HCT116 (cell line): ENCODE results near the gene DIDO1. TPM values are rescaled to one million over a fixed set of nuclear protein-coding genes. Genes with fewer than 3 reads are reported as not detected.

ENCODE experiments used
- ATAC-seq: fragments of 200-7000 bp; cut with Tn5 transposase; 2 replicates; pipeline ENCODE4 v1.9.1; 2020; ENCODE audit warnings: mild to moderate bottlenecking, moderate library complexity
- BruUV-seq: library from RNA; stranded (reverse); fragments of 400-500 nt; replicated peaks from 2 replicates; lab custom pipeline; 2021; lab: Mats Ljungman, UMichigan
- CTCF ChIA-PET: fragments of 300-600 bp; sonication (Branson Sonifier 250); formaldehyde crosslinking; loops from one replicate; lab custom pipeline; 2021; ENCODE audit warnings: antibody characterized with exemption; lab: Charles Lee
- POLR2A ChIA-PET: fragments of 300-600, 350-600 bp; sonication (Branson Sonifier 250); formaldehyde crosslinking; loops from one replicate; lab custom pipeline; 2021; ENCODE audit warnings: antibody characterized with exemption; lab: Charles Lee
- RAD21 ChIA-PET, 2 experiments: fragments of 300-600 bp; sonication (Branson Sonifier 250); formaldehyde crosslinking; loops; one replicate each; lab custom pipeline; 2023; ENCODE audit warnings: low total read pairs in 2 of 2; ENCODE audit not compliant: uncharacterized antibody in 2 of 2, unreplicated experiment in 2 of 2, low non-redundant PET in 1 of 2; lab: Charles Lee
- DNase-seq: peaks from one replicate; pipeline ENCODE4 v3.0.0-alpha.2; 2010; ENCODE audit warnings: low read depth, low spot score
- H2AFZ ChIP-seq: fragments of 200-600 bp; shearing (Covaris generic), sonication (generic); 2 replicates; pipeline ENCODE4 v1.6.1; 2017; ENCODE audit warnings: low read depth, mixed run types, mixed read lengths, antibody characterized with exemption, low read length; ENCODE audit not compliant: poor library complexity, severe bottlenecking
- H3K27ac ChIP-seq: 2 replicates; pipeline ENCODE4 v1.5.1; 2012; ENCODE audit warnings: low read depth, low read length
- H3K27me3 ChIP-seq: fragments of 200-600 bp; sonication (generic); 2 replicates; pipeline ENCODE4 v1.6.1; 2016; ENCODE audit warnings: mixed run types, low read length, mixed read lengths; ENCODE audit not compliant: insufficient read depth
- H3K36me3 ChIP-seq, 2 experiments: fragments of 200-500 bp in 1 of 2; fragments of 200-600 bp in 1 of 2; sonication (Bioruptor generic) in 1 of 2; sonication (generic) in 1 of 2; 2 replicates each; pipeline versions ENCODE4 v1.5.1 to v1.6.1; 2014 to 2016; ENCODE audit warnings: low read length in 2 of 2, inconsistent platforms in 1 of 2, mixed read lengths in 1 of 2, mixed run types in 1 of 2; ENCODE audit not compliant: insufficient read depth in 2 of 2, control insufficient read depth in 1 of 2
- H3K4me1 ChIP-seq, 2 experiments: fragments of 200-600 bp in 1 of 2; sonication (generic) in 1 of 2; 2 replicates each; pipeline versions ENCODE4 v1.5.1 to v1.6.1; 2012 to 2017; ENCODE audit warnings: low read length in 2 of 2, inconsistent platforms in 1 of 2, mild to moderate bottlenecking in 1 of 2, mixed read lengths in 1 of 2, mixed run types in 1 of 2, moderate library complexity in 1 of 2; ENCODE audit not compliant: insufficient read depth in 2 of 2, control insufficient read depth in 1 of 2
- H3K4me2 ChIP-seq: fragments of 200-600 bp; sonication (generic); 2 replicates; pipeline ENCODE4 v1.6.1; 2017; ENCODE audit warnings: mixed run types, low read length, mixed read lengths
- H3K4me3 ChIP-seq, 2 experiments: fragments of 200-600 bp in 1 of 2; sonication (generic) in 1 of 2; replicated peaks in 1 of 2; 2 replicates each; pipeline ENCODE4 v1.5.1; 2011 to 2016; ENCODE audit warnings: low read length in 2 of 2, control low read depth in 1 of 2, low read depth in 1 of 2, mild to moderate bottlenecking in 1 of 2, mixed read lengths in 1 of 2, mixed run types in 1 of 2
- H3K79me2 ChIP-seq: fragments of 200-600 bp; sonication (generic); 2 replicates; pipeline ENCODE4 v1.6.1; 2017; ENCODE audit warnings: mild to moderate bottlenecking, mixed run types, low read length, moderate library complexity, mixed read lengths; ENCODE audit not compliant: insufficient read depth
- H3K9ac ChIP-seq: fragments of 200-600 bp; sonication (generic); 2 replicates; pipeline ENCODE4 v1.6.1; 2016; ENCODE audit warnings: low read length, mixed read lengths
- H3K9me2 ChIP-seq: fragments of 200-600 bp; sonication (generic), shearing (Covaris generic); 2 replicates; pipeline ENCODE4 v1.6.1; 2017; ENCODE audit warnings: mixed run types, mild to moderate bottlenecking, moderate library complexity; ENCODE audit not compliant: insufficient read depth
- H3K9me3 ChIP-seq, 2 experiments: fragments of 200-500 bp in 1 of 2; fragments of 200-600 bp in 1 of 2; sonication (Bioruptor generic) in 1 of 2; sonication (generic) in 1 of 2; 2 replicates each; pipeline ENCODE4 v1.6.1; 2014 to 2017; ENCODE audit warnings: low read length in 2 of 2, mixed read lengths in 2 of 2, inconsistent platforms in 1 of 2, low read depth in 1 of 2, mild to moderate bottlenecking in 1 of 2, mixed run types in 1 of 2, moderate library complexity in 1 of 2; ENCODE audit not compliant: control insufficient read depth in 1 of 2, insufficient read depth in 1 of 2
- H4K20me1 ChIP-seq: fragments of 200-600 bp; sonication (generic), shearing (Covaris generic); 2 replicates; pipeline ENCODE4 v1.6.1; 2017; ENCODE audit warnings: mixed run types, mild to moderate bottlenecking, moderate library complexity; ENCODE audit not compliant: insufficient read depth
- CEBPB ChIP-seq: IDR thresholded peaks from 2 replicates; pipeline ENCODE4 v1.6.1; 2012; ENCODE audit warnings: low read depth
- ELF1 ChIP-seq: IDR thresholded peaks from 2 replicates; pipeline ENCODE4 v1.6.1; 2012; ENCODE audit warnings: low read depth, borderline replicate concordance
- FOSL1 ChIP-seq: IDR thresholded peaks from 2 replicates; pipeline ENCODE4 v1.6.1; 2012; ENCODE audit warnings: low read depth
- MAX ChIP-seq: IDR thresholded peaks from 2 replicates; pipeline ENCODE4 v1.6.1; 2012
- POLR2AphosphoS5 ChIP-seq: IDR thresholded peaks from 2 replicates; pipeline ENCODE4 v1.6.1; 2011; ENCODE audit warnings: mild to moderate bottlenecking, low read depth, low read length, moderate library complexity
- SP1 ChIP-seq: IDR thresholded peaks from 2 replicates; pipeline ENCODE4 v1.6.1; 2012; ENCODE audit warnings: low read depth
- SRF ChIP-seq: IDR thresholded peaks from 2 replicates; pipeline ENCODE4 v1.6.1; 2012; ENCODE audit warnings: low read depth
- YY1 ChIP-seq: IDR thresholded peaks from 2 replicates; pipeline ENCODE4 v1.6.1; 2011; ENCODE audit warnings: low read length, low read depth, moderate library complexity, mild to moderate bottlenecking; ENCODE audit not compliant: insufficient replicate concordance; ENCODE audit errors: extremely low read depth
- intact Hi-C: fragments of 100-400 bp; cut with micrococcal nuclease; formaldehyde crosslinking; loops from 2 replicates; pipeline ENCODE4 v1.10.0; 2022
- total RNA-seq: library from RNA; stranded (reverse); gene quantifications from one replicate; pipeline ENCODE4 v1.2.1, GENCODE V29; 2021; ENCODE audit not compliant: unreplicated experiment
- TF ChIP-seq, protein P1 (sequence below): IDR thresholded peaks from 2 replicates; pipeline ENCODE4 v1.6.1; 2012; ENCODE audit warnings: low read depth

DIDO1 gene
- total RNA-seq, 1 experiment from 2014 or later: 41.4 TPM

- intact Hi-C loops: no loop called here
- CTCF ChIA-PET: no interaction called here
- Histone ChIP-seq H4K20me1 (no peaks in the 10 kb centered on the region), H3K4me2 (no peak overlapping the region), H3K9me3 (no peaks in the 10 kb centered on the region), H2AFZ (no peak overlapping the region), H3K36me3 (no peaks in the 10 kb centered on the region), H3K27ac (no peak overlapping the region), H3K4me3 (no peak overlapping the region), H3K79me2 (no peaks in the 10 kb centered on the region), H3K27me3 (no peaks in the 10 kb centered on the region), H3K9me2 (no peaks in the 10 kb centered on the region), H3K9ac (no peak overlapping the region), H3K4me1 (no peaks in the 10 kb centered on the region)
- ATAC-seq: no peak
- POLR2A ChIA-PET: no interaction called here
- RAD21 ChIA-PET: no interaction called here
- no TSS peak for BruUV-seq
- no peak for TF ChIP-seq ELF1
- TF ChIP-seq FOSL1: no peak
- TF ChIP-seq YY1: no peak
- TF ChIP-seq POLR2AphosphoS5: no peak
- TF ChIP-seq SP1: no peak
- no peak for TF ChIP-seq CEBPB
- TF ChIP-seq, protein P1, sequence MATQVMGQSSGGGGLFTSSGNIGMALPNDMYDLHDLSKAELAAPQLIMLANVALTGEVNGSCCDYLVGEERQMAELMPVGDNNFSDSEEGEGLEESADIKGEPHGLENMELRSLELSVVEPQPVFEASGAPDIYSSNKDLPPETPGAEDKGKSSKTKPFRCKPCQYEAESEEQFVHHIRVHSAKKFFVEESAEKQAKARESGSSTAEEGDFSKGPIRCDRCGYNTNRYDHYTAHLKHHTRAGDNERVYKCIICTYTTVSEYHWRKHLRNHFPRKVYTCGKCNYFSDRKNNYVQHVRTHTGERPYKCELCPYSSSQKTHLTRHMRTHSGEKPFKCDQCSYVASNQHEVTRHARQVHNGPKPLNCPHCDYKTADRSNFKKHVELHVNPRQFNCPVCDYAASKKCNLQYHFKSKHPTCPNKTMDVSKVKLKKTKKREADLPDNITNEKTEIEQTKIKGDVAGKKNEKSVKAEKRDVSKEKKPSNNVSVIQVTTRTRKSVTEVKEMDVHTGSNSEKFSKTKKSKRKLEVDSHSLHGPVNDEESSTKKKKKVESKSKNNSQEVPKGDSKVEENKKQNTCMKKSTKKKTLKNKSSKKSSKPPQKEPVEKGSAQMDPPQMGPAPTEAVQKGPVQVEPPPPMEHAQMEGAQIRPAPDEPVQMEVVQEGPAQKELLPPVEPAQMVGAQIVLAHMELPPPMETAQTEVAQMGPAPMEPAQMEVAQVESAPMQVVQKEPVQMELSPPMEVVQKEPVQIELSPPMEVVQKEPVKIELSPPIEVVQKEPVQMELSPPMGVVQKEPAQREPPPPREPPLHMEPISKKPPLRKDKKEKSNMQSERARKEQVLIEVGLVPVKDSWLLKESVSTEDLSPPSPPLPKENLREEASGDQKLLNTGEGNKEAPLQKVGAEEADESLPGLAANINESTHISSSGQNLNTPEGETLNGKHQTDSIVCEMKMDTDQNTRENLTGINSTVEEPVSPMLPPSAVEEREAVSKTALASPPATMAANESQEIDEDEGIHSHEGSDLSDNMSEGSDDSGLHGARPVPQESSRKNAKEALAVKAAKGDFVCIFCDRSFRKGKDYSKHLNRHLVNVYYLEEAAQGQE: no peak
- TF ChIP-seq MAX: no peak
- no peak for TF ChIP-seq SRF
- no peak for DNase-seq
Observed at GRCh38 chr20:62881662-62882395, 44.5 kb downstream of the DIDO1 start.
